ENCODE results near the gene SLC41A3. TPM values are rescaled to one million over a fixed set of nuclear protein-coding genes. Genes with fewer than 3 reads are reported as not detected.

Gene SLC41A3
- total and polyA plus RNA-seq, 4 donors: 9.3 to 19.8 (median 12.7) TPM

DNA sequence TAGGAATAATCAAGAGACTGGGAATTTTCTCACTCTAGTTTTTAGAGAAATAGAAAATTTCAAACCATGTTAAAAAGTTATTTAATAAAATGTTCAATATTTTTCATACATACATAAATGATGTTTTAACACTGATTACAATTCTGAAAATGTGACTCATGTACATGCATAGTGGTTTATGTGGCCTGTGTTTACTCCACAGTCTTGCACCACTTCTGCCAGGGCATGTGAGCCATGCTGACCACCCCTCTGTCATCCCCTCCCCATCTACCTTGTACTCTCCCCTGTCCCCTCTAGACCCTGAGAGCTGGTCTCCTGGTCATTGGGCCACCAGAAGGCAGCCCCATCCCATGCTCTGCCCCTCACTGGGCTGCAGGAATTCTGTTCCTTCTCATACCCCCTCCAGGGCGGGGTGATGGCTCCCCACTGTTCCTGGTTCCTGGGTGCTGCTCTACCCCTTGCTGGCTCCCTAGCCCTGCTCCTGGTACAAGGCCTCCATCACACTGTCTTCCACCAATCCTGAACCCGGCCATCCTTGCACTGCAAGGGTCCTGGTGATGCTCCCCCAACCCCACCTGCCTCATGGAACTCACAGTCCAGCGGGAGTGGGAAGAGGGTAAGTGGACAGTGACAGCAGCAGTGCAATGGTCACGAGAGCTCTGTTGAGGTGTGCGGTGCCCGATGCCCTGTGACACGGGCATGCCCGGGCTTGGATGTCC is 24.2 kb upstream of the SLC41A3 start:
- 96% methylated on average over 8 of the region's 8 CpGs for WGBS
- H3K36me3 ChIP-seq (ENCODE audit: control insufficient read depth in 4 of 4, insufficient read depth in 3 of 4, low read depth in 1 of 4, low read length in 3 of 4): peaks cover 18 to 92% (median 70%) of the 10 kb centered on the region in 4 donors
- H3K9me3 ChIP-seq (ENCODE audit: control insufficient read depth in 4 of 4, low read length in 3 of 4): no peaks in the 10 kb centered on the region
- DNase-seq (ENCODE audit: low spot score): peak; percentile 23
- TF ChIP-seq JUND (IDR thresholded peaks at IDR 0.05) (no peak), EGR1 (IDR thresholded peaks at IDR 0.05; ENCODE audit: low read depth in 2 of 2) (no peak), REST (IDR thresholded peaks at IDR 0.05) (no peak), FOXA2 (IDR thresholded peaks at IDR 0.05) (no peak), TAF1 (conservative IDR thresholded peaks at IDR 0.05) (no peak), SP1 (IDR thresholded peaks at IDR 0.05) (no peak), RXRA (IDR thresholded peaks at IDR 0.05) (no peak), HNF4A (conservative IDR thresholded peaks at IDR 0.05) (no peak), CTCF (IDR thresholded peaks at IDR 0.05; ENCODE audit: low read depth, low read length, missing input control) (no peak), GABPA (IDR thresholded peaks at IDR 0.05 in 1 of 2, conservative IDR thresholded peaks at IDR 0.05 in 1 of 2) (no peak), HNF4G (IDR thresholded peaks at IDR 0.05) (no peak), NR2F2 (IDR thresholded peaks at IDR 0.05) (no peak), MAX (IDR thresholded peaks at IDR 0.05) (no peak), YY1 (IDR thresholded peaks at IDR 0.05) (no peak), RAD21 (IDR thresholded peaks at IDR 0.05) (no peak)
- TF ChIP-seq, protein P1, sequence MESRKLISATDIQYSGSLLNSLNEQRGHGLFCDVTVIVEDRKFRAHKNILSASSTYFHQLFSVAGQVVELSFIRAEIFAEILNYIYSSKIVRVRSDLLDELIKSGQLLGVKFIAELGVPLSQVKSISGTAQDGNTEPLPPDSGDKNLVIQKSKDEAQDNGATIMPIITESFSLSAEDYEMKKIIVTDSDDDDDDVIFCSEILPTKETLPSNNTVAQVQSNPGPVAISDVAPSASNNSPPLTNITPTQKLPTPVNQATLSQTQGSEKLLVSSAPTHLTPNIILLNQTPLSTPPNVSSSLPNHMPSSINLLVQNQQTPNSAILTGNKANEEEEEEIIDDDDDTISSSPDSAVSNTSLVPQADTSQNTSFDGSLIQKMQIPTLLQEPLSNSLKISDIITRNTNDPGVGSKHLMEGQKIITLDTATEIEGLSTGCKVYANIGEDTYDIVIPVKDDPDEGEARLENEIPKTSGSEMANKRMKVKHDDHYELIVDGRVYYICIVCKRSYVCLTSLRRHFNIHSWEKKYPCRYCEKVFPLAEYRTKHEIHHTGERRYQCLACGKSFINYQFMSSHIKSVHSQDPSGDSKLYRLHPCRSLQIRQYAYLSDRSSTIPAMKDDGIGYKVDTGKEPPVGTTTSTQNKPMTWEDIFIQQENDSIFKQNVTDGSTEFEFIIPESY (IDR thresholded peaks at IDR 0.05): no peak
- no peaks in the 10 kb centered on the region for H3K4me1 ChIP-seq (ENCODE audit: control insufficient read depth in 4 of 4, insufficient read depth in 4 of 4, low read length in 3 of 4)
- H3K4me3 ChIP-seq (ENCODE audit: low read depth in 1 of 3, low read length in 3 of 3): no peak overlapping the region
- H3K27me3 ChIP-seq (ENCODE audit: control insufficient read depth in 4 of 4, insufficient read depth in 4 of 4, low read length in 3 of 4): no peaks in the 10 kb centered on the region
- no peak overlapping the region for H3K9ac ChIP-seq (ENCODE audit: low read depth in 1 of 2, low read length in 2 of 2)
- H3K27ac ChIP-seq (ENCODE audit: low read depth in 1 of 2, low read length in 2 of 2): no peak overlapping the region

Measured in liver (tissue), 9 donors.